NCI-H82 (cell line): ENCODE measurements around the gene FGF18.

Experiments
- DNase-seq: peaks from one replicate; lab custom pipeline; 2025; lab: John Stamatoyannopoulos, UW

FGF18 gene

GRCh38 chr5:171422902-171423663 lies 3.6 kb downstream of the FGF18 start:
- DNase-seq: no peak

GRCh38 chr5:171424726-171425125 lies 5.3 kb downstream of the FGF18 start:
- DNase-seq: no peak

GRCh38 chr5:171425596-171426244 lies 6.3 kb downstream of the FGF18 start:
- DNase-seq: no peak

GRCh38 chr5:171426266-171426665 lies 6.8 kb downstream of the FGF18 start:
- no peak for DNase-seq

- no peak for DNase-seq
These were observed 7.2 kb downstream of the FGF18 start for GRCh38 chr5:171426680-171427079.

GRCh38 chr5:171427318-171428167 lies 8.1 kb downstream of the FGF18 start:
- DNase-seq: no peak

- no peak for DNase-seq
These were observed 8.8 kb downstream of the FGF18 start for GRCh38 chr5:171428168-171428696.

GRCh38 chr5:171428809-171429542 lies 9.5 kb downstream of the FGF18 start:
- DNase-seq: no peak

GRCh38 chr5:171429543-171429910 lies 10.1 kb downstream of the FGF18 start:
- no peak for DNase-seq

- no peak for DNase-seq
These were observed 11.9 kb downstream of the FGF18 start for GRCh38 chr5:171431251-171431777.

GRCh38 chr5:171432076-171432475 lies 12.6 kb downstream of the FGF18 start:
- DNase-seq: no peak

GRCh38 chr5:171432583-171433351 lies 13.3 kb downstream of the FGF18 start:
- DNase-seq: no peak

- no peak for DNase-seq
These were observed 13.9 kb downstream of the FGF18 start for GRCh38 chr5:171433352-171433698.

GRCh38 chr5:171433982-171434676 lies 14.7 kb downstream of the FGF18 start:
- DNase-seq: no peak

- no peak for DNase-seq
These were observed 15.4 kb downstream of the FGF18 start for GRCh38 chr5:171434874-171435273.

GRCh38 chr5:171435908-171436307 lies 16.5 kb downstream of the FGF18 start:
- no peak for DNase-seq

- DNase-seq: no peak
These were observed 17.4 kb downstream of the FGF18 start for GRCh38 chr5:171436804-171437285.

GRCh38 chr5:171437286-171437821 lies 17.9 kb downstream of the FGF18 start:
- no peak for DNase-seq

- no peak for DNase-seq
These were observed 19.3 kb downstream of the FGF18 start for GRCh38 chr5:171438738-171439137.

- no peak for DNase-seq
These were observed 21.9 kb downstream of the FGF18 start for GRCh38 chr5:171441246-171441791.
